HepG2 (cell line): ENCODE results near the gene KCTD19. TPM values are rescaled to one million over a fixed set of nuclear protein-coding genes. Genes with fewer than 3 reads are reported as not detected.

ENCODE experiments used
- AKAP8 ChIP-seq: sonication (generic); formaldehyde crosslinking; IDR thresholded peaks from 2 replicates; pipeline ENCODE4 v1.5.1; 2020; ENCODE audit warnings: mild to moderate bottlenecking, missing genetic modification reagents
- AKNA ChIP-seq: sonication (generic); formaldehyde crosslinking; IDR thresholded peaks from 2 replicates; pipeline ENCODE4 v1.4.0; 2020; ENCODE audit warnings: missing genetic modification reagents, borderline replicate concordance
- BRD4 ChIP-seq: sonication (generic); formaldehyde crosslinking; IDR thresholded peaks from 2 replicates; pipeline ENCODE4 v1.4.0; 2020; ENCODE audit warnings: missing genetic modification reagents
- CSRNP2 ChIP-seq: sonication (generic); formaldehyde crosslinking; conservative IDR thresholded peaks from 2 replicates; pipeline ENCODE4 v1.8.0; 2022; ENCODE audit warnings: low read depth, missing genetic modification reagents
- GFI1 ChIP-seq: sonication (generic); formaldehyde crosslinking; IDR thresholded peaks from 2 replicates; pipeline ENCODE4 v1.5.0; 2020; ENCODE audit warnings: missing genetic modification reagents, mild to moderate bottlenecking, borderline replicate concordance
- HOXA9 ChIP-seq: sonication (generic); formaldehyde crosslinking; IDR thresholded peaks from 2 replicates; pipeline ENCODE4 v1.8.1; 2022; ENCODE audit warnings: missing genetic modification reagents, mild to moderate bottlenecking, moderate library complexity, borderline replicate concordance
- MED1 ChIP-seq: sonication (generic); formaldehyde crosslinking; IDR thresholded peaks from 2 replicates; pipeline ENCODE4 v1.4.0; 2020; ENCODE audit warnings: missing genetic modification reagents
- RXRB ChIP-seq: IDR thresholded peaks from 2 replicates; pipeline ENCODE4 v1.6.1; 2016; ENCODE audit warnings: borderline replicate concordance, missing genetic modification reagents, missing compliant biosample characterization
- YY1 ChIP-seq: IDR thresholded peaks from 2 replicates; pipeline ENCODE4 v1.6.1; 2011; ENCODE audit warnings: low read length, low read depth, moderate library complexity, mild to moderate bottlenecking; ENCODE audit not compliant: insufficient read depth, insufficient replicate concordance
- ZFYVE20 ChIP-seq: sonication (generic); formaldehyde crosslinking; IDR thresholded peaks from 2 replicates; pipeline ENCODE4 v1.8.0; 2023; ENCODE audit warnings: low read depth, mild to moderate bottlenecking, moderate library complexity, missing genetic modification reagents, borderline replicate concordance
- ZNF737 ChIP-seq: sonication (generic); formaldehyde crosslinking; IDR thresholded peaks from 2 replicates; pipeline ENCODE4 v1.5.0; 2020; ENCODE audit warnings: missing genetic modification reagents, mild to moderate bottlenecking, borderline replicate concordance
- polyA plus RNA-seq, 8 experiments: library from polyadenylated mRNA; depleted of rRNA in 3 of 8; stranded (reverse) in 7 of 8; unstranded in 1 of 8; fragments of >200 nt; fragmentation: Illumina TruSeq in 4 of 8; extraction: Trizol in 4 of 8; gene quantifications; 2 replicates each; pipeline versions ENCODE4 v1.2.1 to v1.2.3, GENCODE V29; 2011 to 2016; ENCODE audit warnings: low read depth in 4 of 8, missing spikeins in 1 of 8, mixed read lengths in 1 of 8; ENCODE audit not compliant: insufficient read depth in 1 of 8
- total RNA-seq, 5 experiments: library from RNA; depleted of rRNA; stranded (reverse); fragments of >200 nt; fragmentation: Illumina TruSeq; extraction: Trizol; gene quantifications; 2 replicates each; pipeline ENCODE4 v1.2.3, GENCODE V29; 2016; ENCODE audit warnings: low read depth in 1 of 5
- TF ChIP-seq, protein P1 (sequence below): IDR thresholded peaks from 2 replicates; pipeline ENCODE4 v1.6.1; 2016; ENCODE audit warnings: low read depth, missing genetic modification reagents, missing compliant biosample characterization
- TF ChIP-seq, protein P2 (sequence below): fragments of 450-650 bp; IDR thresholded peaks from 2 replicates; pipeline ENCODE4 v1.6.1; 2017

The KCTD19 gene
- total and polyA plus RNA-seq, 2 of the 13 experiments (the other 11 are each of a cell fraction or from before 2014, with no cell fraction given): not detected

DNA sequence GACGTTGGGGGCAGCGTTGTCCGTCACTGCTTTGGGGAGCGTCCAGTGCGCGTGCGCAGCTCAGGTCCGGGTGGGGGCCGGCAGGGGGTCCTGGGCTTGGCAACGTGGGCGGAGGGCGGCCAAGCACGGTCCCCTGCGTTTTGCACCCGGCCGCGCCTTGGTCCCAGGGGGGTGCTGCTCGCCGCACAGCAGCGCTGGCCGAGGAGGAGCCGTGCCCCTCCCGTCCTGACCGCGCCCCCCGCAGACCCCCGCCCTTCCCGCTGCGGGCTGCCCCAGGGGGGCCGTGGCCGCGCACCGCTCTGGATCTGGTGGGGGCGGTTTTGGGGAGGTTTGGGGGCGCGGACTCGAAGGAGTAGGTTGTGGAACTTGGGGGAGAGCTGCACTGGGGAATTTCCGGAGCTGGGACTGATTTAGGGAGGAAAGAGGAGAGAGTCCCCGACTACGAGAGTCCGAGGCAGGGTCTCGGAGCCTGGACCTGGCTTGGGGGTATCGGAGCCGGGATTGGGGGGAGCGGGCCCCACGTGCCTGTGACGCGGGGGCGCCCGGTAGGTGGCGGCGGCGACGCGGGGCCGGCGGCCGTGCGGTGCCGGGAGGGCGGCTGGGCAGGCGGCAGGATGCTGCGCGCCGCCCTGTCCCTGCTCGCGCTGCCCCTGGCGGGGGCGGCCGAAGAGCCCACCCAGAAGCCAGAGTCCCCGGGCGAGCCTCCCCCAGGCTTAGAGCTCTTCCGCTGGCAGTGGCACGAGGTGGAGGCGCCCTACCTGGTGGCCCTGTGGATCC is 78.0 kb downstream of the KCTD19 start, which contains the start of gene SLC9A5 (continued):
- TF ChIP-seq AKNA (CRISPR knock-in tag): no peak
- TF ChIP-seq ZFYVE20 (CRISPR knock-in tag): no peak
- no peak for TF ChIP-seq GFI1 (CRISPR knock-in tag)
- TF ChIP-seq BRD4: no peak
- TF ChIP-seq RXRB (CRISPR knock-in tag): no peak
- TF ChIP-seq, protein P1, sequence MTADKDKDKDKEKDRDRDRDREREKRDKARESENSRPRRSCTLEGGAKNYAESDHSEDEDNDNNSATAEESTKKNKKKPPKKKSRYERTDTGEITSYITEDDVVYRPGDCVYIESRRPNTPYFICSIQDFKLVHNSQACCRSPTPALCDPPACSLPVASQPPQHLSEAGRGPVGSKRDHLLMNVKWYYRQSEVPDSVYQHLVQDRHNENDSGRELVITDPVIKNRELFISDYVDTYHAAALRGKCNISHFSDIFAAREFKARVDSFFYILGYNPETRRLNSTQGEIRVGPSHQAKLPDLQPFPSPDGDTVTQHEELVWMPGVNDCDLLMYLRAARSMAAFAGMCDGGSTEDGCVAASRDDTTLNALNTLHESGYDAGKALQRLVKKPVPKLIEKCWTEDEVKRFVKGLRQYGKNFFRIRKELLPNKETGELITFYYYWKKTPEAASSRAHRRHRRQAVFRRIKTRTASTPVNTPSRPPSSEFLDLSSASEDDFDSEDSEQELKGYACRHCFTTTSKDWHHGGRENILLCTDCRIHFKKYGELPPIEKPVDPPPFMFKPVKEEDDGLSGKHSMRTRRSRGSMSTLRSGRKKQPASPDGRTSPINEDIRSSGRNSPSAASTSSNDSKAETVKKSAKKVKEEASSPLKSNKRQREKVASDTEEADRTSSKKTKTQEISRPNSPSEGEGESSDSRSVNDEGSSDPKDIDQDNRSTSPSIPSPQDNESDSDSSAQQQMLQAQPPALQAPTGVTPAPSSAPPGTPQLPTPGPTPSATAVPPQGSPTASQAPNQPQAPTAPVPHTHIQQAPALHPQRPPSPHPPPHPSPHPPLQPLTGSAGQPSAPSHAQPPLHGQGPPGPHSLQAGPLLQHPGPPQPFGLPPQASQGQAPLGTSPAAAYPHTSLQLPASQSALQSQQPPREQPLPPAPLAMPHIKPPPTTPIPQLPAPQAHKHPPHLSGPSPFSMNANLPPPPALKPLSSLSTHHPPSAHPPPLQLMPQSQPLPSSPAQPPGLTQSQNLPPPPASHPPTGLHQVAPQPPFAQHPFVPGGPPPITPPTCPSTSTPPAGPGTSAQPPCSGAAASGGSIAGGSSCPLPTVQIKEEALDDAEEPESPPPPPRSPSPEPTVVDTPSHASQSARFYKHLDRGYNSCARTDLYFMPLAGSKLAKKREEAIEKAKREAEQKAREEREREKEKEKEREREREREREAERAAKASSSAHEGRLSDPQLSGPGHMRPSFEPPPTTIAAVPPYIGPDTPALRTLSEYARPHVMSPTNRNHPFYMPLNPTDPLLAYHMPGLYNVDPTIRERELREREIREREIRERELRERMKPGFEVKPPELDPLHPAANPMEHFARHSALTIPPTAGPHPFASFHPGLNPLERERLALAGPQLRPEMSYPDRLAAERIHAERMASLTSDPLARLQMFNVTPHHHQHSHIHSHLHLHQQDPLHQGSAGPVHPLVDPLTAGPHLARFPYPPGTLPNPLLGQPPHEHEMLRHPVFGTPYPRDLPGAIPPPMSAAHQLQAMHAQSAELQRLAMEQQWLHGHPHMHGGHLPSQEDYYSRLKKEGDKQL (CRISPR knock-in tag): no peak
- no peak for TF ChIP-seq MED1 (CRISPR knock-in tag)
- no peak for TF ChIP-seq YY1
- TF ChIP-seq AKAP8 (CRISPR knock-in tag): no peak
- no peak for TF ChIP-seq HOXA9 (CRISPR knock-in tag)
- no peak for TF ChIP-seq CSRNP2 (CRISPR knock-in tag)
- TF ChIP-seq, protein P2, sequence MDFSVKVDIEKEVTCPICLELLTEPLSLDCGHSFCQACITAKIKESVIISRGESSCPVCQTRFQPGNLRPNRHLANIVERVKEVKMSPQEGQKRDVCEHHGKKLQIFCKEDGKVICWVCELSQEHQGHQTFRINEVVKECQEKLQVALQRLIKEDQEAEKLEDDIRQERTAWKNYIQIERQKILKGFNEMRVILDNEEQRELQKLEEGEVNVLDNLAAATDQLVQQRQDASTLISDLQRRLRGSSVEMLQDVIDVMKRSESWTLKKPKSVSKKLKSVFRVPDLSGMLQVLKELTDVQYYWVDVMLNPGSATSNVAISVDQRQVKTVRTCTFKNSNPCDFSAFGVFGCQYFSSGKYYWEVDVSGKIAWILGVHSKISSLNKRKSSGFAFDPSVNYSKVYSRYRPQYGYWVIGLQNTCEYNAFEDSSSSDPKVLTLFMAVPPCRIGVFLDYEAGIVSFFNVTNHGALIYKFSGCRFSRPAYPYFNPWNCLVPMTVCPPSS: no peak
- no peak for TF ChIP-seq ZNF737 (CRISPR knock-in tag)
